SK-N-SH treated with all-trans-retinoic acid at 6 μM for 48 hours (cell line): ENCODE data around the gene GPX1.

Source experiments
- ARNTL ChIP-seq: fragments of 450-650 bp; formaldehyde crosslinking; IDR thresholded peaks from 2 replicates; pipeline ENCODE4 v1.5.0; 2020; ENCODE audit warnings: low read depth, mild to moderate bottlenecking, moderate library complexity, borderline replicate concordance
- GLIS3 ChIP-seq: fragments of 250-450 bp; sonication (Bioruptor Pico); IDR thresholded peaks from 2 replicates; pipeline ENCODE4 v1.5.0; 2020; ENCODE audit warnings: mild to moderate bottlenecking, moderate library complexity
- PATZ1 ChIP-seq: fragments of 250-450 bp; sonication (Bioruptor Pico); IDR thresholded peaks from 2 replicates; pipeline ENCODE4 v1.8.0; 2020; ENCODE audit warnings: mild to moderate bottlenecking, moderate library complexity, borderline replicate concordance
- ZFP3 ChIP-seq: fragments of 250-450 bp; sonication (Bioruptor Pico); IDR thresholded peaks from 2 replicates; pipeline ENCODE4 v1.5.0; 2020; ENCODE audit warnings: mild to moderate bottlenecking, moderate library complexity
- ZNF8 ChIP-seq: fragments of 450-650 bp; formaldehyde crosslinking; IDR thresholded peaks from 2 replicates; pipeline ENCODE4 v1.5.0; 2020; ENCODE audit warnings: mild to moderate bottlenecking, moderate library complexity

GRCh38 chr3:49358217-49358883, at the start of gene GPX1:
- peak; percentile 61; the same call in 1 of the 2 replicates for TF ChIP-seq PATZ1 (CRISPR knock-in tag)
- no peak for TF ChIP-seq ARNTL
- TF ChIP-seq ZNF8, result no peak
- peak; percentile 75 for TF ChIP-seq ZFP3
- TF ChIP-seq GLIS3, result no peak; the same call in 1 of the 2 replicates
